ENCODE results near the gene NVL. TPM values are rescaled to one million over a fixed set of nuclear protein-coding genes. Genes with fewer than 3 reads are reported as not detected.

The NVL gene
- total RNA-seq, 1 experiment from 2014 or later = 28.1 TPM

DNA sequence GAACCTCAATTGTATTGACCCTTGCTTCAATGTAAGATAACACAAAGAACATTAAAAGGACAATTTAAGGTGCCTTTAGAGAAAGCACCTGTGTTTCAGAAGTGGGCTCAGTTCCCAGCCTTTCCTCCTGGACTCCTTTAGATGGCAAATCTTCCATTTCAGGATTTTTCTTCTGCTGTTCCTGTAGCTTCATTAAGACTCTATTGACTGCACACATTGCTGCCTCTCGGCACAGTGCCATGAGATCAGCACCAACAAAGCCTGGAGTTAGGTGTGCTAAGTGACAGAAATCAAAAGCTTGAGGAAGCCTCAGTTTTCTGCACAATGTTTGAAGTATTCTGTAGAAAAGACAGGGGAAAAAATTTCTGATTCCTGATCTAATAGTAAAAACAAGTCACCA, 40.6 kb downstream of the NVL start:
- Histone ChIP-seq H3K4me1 (replicated peaks) (no peaks in the 10 kb centered on the region), H3K36me3 (peaks cover 69% of the 10 kb centered on the region), H3K4me3 (no peak overlapping the region), H3K27ac (no peak overlapping the region), H3K9me3 (replicated peaks) (no peaks in the 10 kb centered on the region), H3K27me3 (replicated peaks) (no peaks in the 10 kb centered on the region)
- DNase-seq (ENCODE audit: low read depth in 1 of 2, low spot score in 2 of 2) = no peak

DNA sequence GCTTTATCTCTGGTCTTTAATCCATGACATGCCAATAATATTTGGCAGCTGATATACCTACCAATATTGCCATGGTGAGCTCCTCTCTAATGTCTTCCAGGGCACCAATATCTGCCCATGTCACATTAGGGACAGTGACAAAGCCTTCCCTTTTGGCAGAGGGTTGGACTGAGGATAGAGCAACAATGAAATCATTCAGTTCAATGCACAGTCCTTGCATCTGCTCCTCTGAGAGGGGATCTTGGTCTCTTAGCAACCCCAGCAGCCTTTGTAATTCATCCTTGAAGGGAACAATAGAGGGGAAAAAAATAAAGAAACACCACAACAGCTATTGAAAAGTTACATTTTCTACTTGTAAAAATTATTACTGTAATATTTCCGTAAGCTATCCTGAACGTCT, 42.3 kb downstream of the NVL start:
- Histone ChIP-seq H3K36me3 (peaks cover 68% of the 10 kb centered on the region), H3K27me3 (replicated peaks) (no peaks in the 10 kb centered on the region), H3K4me1 (replicated peaks) (no peaks in the 10 kb centered on the region), H3K4me3 (no peak overlapping the region), H3K9me3 (replicated peaks) (no peaks in the 10 kb centered on the region), H3K27ac (no peak overlapping the region)
- DNase-seq (ENCODE audit: low read depth in 1 of 2, low spot score in 2 of 2) = no peak

DNA sequence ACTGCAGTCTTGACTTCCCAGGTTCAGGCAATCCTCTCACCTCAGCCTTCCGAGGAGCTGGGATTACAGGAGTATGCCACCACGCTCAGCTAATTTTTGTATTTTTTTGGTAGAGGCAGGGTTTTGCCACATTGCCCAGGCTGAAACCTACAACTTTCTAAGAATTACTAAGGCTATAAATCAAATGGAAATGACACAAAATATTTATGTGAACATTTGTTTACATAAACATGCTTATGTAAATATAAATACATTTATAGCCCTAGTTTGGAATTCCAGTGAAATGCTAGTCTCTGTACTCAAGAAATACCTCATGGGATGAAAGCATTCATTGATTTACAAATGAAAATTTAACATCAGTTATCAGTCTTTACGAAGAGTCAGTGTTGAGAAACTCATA, 47.8 kb downstream of the NVL start:
- Histone ChIP-seq H3K4me1 (replicated peaks) (no peaks in the 10 kb centered on the region), H3K4me3 (no peak overlapping the region), H3K9me3 (replicated peaks) (no peaks in the 10 kb centered on the region), H3K27ac (no peak overlapping the region), H3K27me3 (replicated peaks) (no peaks in the 10 kb centered on the region), H3K36me3 (peaks cover 64% of the 10 kb centered on the region)
- no peak for DNase-seq (ENCODE audit: low read depth in 1 of 2, low spot score in 2 of 2)

DNA sequence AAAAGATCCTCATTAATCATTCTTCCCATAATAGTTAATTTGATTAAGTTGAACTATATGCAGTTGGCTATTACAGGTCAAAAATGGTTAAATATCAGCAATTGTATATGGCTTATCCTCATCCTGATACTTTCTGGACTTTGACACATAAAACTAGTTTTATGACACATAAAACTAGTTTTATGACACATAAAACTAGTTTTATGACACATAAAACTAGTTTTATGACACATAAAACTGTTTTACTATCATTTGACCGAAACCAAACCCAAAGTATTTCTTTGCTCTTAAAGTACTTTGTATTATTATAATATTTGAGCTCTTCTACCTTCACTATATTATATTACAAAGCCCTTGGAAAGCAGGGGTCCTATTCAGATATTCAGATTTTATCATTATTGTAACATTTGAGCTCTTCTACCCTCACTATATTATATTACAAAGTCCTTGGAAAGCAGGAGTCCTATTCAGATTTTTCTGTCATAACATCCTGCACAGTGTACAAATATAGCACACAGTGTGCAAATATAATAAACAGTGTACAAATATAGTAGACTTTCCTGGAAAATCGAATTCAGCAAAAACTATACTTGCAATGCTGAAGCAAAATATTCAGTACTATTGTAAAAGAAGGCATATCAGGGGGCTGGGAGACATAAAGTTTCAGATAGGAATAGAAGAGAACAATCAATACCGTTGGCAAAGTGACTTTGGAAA, 53.0 kb downstream of the NVL start:
- H3K27me3 ChIP-seq (replicated peaks) = no peaks in the 10 kb centered on the region
- H3K4me1 ChIP-seq (replicated peaks) = peaks cover 10% of the 10 kb centered on the region
- no peak for DNase-seq (ENCODE audit: low read depth in 1 of 2, low spot score in 2 of 2)
- H3K9me3 ChIP-seq (replicated peaks) = no peaks in the 10 kb centered on the region
- peaks cover 54% of the 10 kb centered on the region for H3K36me3 ChIP-seq
- H3K27ac ChIP-seq = no peak overlapping the region
- no peak overlapping the region for H3K4me3 ChIP-seq

DNA sequence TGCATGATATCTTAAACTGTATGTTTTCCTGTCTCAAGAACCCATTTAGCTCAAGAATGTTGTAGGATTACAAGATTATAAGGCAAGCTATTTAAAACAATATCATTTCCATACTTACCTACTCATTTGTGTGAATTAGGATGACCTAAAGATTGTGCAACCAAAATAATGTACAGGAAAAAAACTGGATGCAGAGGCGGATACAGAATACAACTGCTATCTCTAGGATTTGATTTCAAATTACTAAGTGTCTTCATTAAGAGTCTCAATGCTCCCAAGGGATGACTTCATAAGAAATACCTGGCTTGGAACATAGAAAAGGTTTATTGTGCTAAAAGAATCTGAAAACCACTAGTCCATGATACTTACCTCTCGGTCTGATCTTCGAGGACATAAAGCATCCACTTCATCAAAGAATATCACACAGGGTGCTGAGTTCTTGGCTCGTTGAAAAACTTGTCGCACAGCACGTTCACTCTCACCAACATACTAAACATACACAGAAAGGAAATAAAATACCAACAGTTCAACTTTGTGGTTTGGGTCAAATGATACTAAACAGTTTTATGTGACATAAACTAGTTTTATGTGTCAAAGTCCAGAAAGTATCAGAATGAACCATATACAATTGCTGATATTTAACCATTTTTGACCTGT, 54.9 kb downstream of the NVL start:
- peaks cover 10% of the 10 kb centered on the region for H3K4me1 ChIP-seq (replicated peaks)
- H3K36me3 ChIP-seq = peaks cover 50% of the 10 kb centered on the region
- no peak for DNase-seq (ENCODE audit: low read depth in 1 of 2, low spot score in 2 of 2)
- H3K27ac ChIP-seq = no peak overlapping the region
- H3K27me3 ChIP-seq (replicated peaks) = no peaks in the 10 kb centered on the region
- no peaks in the 10 kb centered on the region for H3K9me3 ChIP-seq (replicated peaks)
- H3K4me3 ChIP-seq = no peak overlapping the region

DNA sequence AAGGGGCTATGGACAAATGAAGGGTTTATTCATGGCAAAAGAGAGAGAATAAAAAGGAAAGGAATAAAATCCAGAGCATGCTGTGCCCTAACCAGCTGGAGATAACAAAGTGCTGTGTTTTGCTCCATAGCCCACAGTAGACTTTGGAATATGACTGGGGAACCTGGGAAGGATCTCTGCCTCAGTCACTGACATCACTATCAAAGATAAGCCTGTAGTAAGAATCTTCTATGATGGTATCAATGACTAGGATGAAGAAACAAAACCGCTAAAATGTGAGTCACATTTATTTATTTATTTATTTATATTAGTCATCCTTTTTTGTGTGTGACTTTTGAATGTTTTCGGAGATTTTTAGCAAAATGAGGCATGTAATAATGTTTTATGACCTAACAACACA, 56.3 kb downstream of the NVL start:
- Histone ChIP-seq H3K27me3 (replicated peaks) (no peaks in the 10 kb centered on the region), H3K27ac (peak overlapping the region; percentile 26; the same call in 1 of the 2 replicates), H3K4me1 (replicated peaks) (peaks cover 10% of the 10 kb centered on the region), H3K36me3 (peaks cover 46% of the 10 kb centered on the region), H3K4me3 (no peak overlapping the region), H3K9me3 (replicated peaks) (no peaks in the 10 kb centered on the region)
- peak in 1 of 2 experiments; percentile 32 for DNase-seq (ENCODE audit: low read depth in 1 of 2, low spot score in 2 of 2)

DNA sequence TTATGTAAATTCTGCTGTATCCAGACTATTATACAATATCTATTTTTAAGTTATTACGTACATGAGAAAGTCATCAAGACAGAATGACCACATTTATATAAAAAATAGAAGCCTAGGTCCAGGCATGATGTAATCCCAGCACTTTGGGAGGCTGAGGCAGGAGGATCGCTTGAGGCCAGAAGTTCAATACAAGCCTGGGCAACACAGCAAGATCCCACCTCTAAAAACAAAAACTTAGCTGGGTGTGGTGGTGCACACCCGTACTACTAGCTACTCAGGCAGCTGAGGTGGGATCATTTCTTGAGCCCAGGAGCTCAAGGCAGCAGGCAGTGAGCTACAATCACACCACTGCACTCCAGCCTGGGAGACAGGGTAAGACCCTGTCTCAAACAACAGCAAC, 58.9 kb downstream of the NVL start:
- Histone ChIP-seq H3K4me1 (replicated peaks) (peaks cover 22% of the 10 kb centered on the region), H3K36me3 (peaks cover 49% of the 10 kb centered on the region), H3K27ac (no peak overlapping the region), H3K4me3 (no peak overlapping the region), H3K27me3 (replicated peaks) (no peaks in the 10 kb centered on the region), H3K9me3 (replicated peaks) (no peaks in the 10 kb centered on the region)
- DNase-seq (ENCODE audit: low read depth in 1 of 2, low spot score in 2 of 2) = no peak

DNA sequence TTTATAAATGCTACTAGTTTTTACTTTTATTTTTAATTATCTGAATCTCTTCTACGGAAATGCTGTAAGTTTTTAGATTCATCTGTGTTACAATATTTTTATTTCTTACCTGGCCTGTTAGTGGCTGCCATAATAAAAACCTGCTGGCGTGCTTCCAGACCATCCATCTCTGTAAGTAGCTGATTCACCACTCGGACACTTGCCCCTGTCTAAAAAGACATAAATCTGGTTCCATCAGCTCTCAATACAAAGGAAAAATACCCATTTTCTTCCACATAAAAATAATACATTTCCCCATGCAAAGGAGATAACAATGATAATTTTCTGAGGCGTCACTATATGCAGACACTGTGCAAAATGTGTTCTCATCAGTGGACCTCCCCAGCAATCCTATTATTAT, 62.0 kb downstream of the NVL start:
- Histone ChIP-seq H3K4me1 (replicated peaks) (peaks cover 36% of the 10 kb centered on the region), H3K36me3 (peaks cover 25% of the 10 kb centered on the region), H3K27ac (no peak overlapping the region), H3K4me3 (no peak overlapping the region), H3K27me3 (replicated peaks) (no peaks in the 10 kb centered on the region), H3K9me3 (replicated peaks) (no peaks in the 10 kb centered on the region)
- no peak for DNase-seq (ENCODE audit: low read depth in 1 of 2, low spot score in 2 of 2)

DNA sequence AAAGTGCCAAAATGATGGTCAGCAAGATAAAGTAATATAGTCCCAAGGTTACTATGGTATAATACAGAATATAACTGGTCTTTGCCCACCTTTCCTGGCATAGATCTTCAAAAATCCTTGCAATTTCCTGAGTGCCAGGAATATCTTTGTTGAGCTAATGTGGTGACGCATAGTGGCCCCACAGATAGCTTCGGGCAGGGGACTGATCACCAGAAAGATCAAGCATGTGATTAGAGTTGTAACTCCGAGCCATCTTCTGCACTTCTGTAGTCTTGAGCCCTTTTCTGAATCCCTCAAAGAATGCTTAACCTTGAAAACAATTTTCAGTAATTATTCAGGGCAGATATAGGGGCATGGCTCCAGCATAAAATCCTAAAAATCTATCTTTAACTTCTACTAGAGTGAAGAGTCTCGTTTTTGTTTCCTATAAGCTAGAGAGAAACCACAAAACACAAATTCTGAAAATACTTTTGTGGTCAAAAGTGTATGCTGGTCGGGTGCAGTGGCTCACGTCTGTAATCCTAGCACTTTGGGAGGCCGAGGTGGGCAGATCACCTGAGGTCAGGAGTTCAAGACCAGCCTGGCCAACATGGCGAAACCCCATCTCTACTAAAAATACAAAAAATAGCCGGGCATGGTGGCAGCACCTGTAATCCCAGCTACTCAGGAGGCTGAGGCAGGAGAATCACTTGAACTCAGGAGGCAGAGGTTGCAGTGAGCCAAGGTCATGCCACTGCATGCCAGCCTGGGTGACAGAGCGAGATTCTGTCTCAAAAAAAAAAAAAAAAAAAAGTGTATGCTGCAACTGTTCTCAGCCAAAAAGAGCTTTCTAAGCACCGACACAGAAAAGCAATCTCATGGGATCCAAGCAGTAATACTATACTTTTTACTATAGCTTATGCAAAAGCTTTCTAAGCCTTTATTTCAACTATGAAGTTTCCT, 62.8 kb downstream of the NVL start:
- no peak for DNase-seq (ENCODE audit: low read depth in 1 of 2, low spot score in 2 of 2)
- H3K4me3 ChIP-seq = no peak overlapping the region
- H3K36me3 ChIP-seq = peaks cover 25% of the 10 kb centered on the region
- H3K27me3 ChIP-seq (replicated peaks) = no peaks in the 10 kb centered on the region
- H3K9me3 ChIP-seq (replicated peaks) = no peaks in the 10 kb centered on the region
- H3K4me1 ChIP-seq (replicated peaks) = peaks cover 44% of the 10 kb centered on the region
- no peak overlapping the region for H3K27ac ChIP-seq

DNA sequence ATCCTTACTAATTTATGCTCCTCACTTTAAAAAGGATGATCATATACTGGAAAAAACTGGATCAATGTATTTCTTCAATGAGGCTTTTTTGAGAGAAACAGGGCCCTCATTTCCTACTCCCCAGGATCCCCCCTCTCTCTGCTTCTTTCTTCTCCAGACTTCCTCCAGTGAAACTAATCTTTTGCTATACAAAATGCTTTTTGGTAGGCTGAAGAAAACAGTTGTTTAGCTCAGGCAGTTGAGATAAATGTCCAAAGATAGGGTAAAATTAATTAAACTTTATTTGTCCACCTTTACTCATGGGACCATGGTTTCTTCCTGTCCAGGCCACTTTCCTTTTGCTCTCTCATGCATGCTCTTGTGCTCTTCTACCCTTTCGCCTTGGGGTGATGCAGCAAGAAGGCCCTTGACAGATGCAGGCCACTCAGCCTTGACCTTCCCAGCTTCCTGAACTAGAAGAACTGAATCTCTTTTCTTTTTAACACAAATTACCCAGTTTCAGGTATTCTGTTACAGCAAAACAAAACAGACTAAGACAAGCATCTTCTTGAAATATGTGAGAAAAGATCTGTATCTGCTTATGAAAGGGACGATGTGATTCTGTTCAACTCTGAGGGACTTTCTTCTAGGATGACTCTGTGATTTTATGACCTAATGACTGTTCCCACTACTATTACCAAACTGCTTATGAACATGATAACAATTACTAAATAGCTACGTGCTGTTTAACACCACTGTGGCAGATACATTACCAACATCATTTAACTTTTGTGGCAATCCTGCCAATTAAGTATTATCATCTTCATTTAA, 63.7 kb downstream of the NVL start:
- H3K9me3 ChIP-seq (replicated peaks) = no peaks in the 10 kb centered on the region
- H3K27me3 ChIP-seq (replicated peaks) = no peaks in the 10 kb centered on the region
- H3K4me1 ChIP-seq (replicated peaks) = peaks cover 49% of the 10 kb centered on the region
- DNase-seq (ENCODE audit: low read depth in 1 of 2, low spot score in 2 of 2) = no peak
- no peak overlapping the region for H3K27ac ChIP-seq
- peaks cover 26% of the 10 kb centered on the region for H3K36me3 ChIP-seq
- H3K4me3 ChIP-seq = no peak overlapping the region

DNA sequence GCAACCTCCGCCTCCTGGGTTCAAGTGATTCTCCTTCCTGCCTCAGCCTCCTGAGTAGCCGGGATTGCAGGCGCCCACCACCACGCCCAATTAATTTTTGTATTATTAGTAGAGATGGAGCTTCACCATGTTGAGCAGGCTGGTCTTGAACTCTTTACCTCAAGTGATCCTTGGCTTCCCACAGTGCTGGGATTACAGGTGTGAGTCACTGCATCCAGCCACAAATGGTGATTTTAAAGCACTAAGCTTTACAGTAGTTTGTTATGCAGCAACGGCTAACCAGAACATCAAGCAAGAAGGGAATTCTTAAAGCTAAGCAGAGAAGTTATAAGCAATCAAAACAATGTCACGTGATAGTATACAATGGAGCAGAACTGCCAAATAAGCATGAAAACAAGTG, 65.7 kb downstream of the NVL start:
- no peak for DNase-seq (ENCODE audit: low read depth in 1 of 2, low spot score in 2 of 2)
- Histone ChIP-seq H3K27me3 (replicated peaks) (no peaks in the 10 kb centered on the region), H3K27ac (no peak overlapping the region), H3K36me3 (peaks cover 18% of the 10 kb centered on the region), H3K9me3 (replicated peaks) (no peaks in the 10 kb centered on the region), H3K4me3 (no peak overlapping the region), H3K4me1 (replicated peaks) (peaks cover 60% of the 10 kb centered on the region)

DNA sequence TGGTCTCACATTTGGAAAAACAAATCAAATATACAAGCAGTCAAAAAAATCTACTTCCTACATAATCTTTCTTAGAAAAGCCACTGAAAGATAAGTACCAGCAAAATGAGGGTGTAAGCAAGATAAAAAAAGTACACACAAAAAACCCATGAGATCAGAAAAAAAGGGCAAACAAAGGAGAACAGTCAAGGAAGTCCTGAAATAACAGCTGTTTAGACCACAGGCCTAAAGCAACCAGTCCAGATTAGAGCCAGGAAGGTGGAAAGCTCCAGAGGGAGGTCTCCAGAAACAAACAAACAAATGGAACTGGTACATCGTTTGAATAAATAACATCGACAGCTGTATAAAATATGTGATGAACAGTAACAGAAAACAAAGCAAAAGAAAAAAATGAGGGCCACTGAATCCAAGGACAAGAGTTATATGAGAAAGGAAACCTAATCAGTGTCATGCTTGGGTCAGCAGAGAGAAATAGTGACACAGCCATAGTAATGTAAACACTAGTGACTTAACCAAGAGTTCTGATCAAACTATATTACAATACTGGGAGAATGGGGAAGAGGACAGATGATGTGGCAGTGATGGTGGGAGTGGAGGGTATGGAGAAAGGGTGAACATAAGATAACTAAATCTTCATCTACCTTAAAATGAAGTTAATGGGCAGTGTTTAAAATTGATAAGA, 67.5 kb downstream of the NVL start:
- Histone ChIP-seq H3K27ac (peak overlapping the region; percentile 5; the same call in 1 of the 2 replicates), H3K9me3 (replicated peaks) (no peaks in the 10 kb centered on the region), H3K4me1 (replicated peaks) (peaks cover 62% of the 10 kb centered on the region), H3K27me3 (replicated peaks) (no peaks in the 10 kb centered on the region), H3K36me3 (peaks cover 11% of the 10 kb centered on the region), H3K4me3 (no peak overlapping the region)
- peak in 1 of 2 experiments; percentile 59 for DNase-seq (ENCODE audit: low read depth in 1 of 2, low spot score in 2 of 2)

DNA sequence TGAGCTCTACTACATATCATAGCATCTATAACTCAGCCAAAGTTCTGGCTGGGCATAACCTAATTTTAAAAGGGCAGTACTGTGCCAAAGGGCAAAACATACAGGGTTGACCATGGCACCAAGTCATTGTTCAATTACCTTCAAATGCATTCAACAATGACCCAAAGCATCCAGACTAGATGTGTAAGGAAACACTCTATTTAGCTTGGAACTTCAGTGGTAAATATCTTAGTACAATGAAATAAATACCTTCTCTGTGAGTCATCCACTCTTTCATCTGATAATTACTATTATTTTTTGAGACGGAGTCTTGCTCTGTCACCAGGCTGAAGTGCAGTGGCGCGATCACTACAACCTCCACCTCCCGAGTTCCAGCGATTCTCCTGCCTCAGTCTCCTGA, 70.0 kb downstream of the NVL start:
- DNase-seq (ENCODE audit: low read depth in 1 of 2, low spot score in 2 of 2) = peak in 1 of 2 experiments; percentile 52
- Histone ChIP-seq H3K27ac (no peak overlapping the region), H3K36me3 (peaks cover 11% of the 10 kb centered on the region), H3K27me3 (replicated peaks) (no peaks in the 10 kb centered on the region), H3K4me1 (replicated peaks) (peaks cover 39% of the 10 kb centered on the region), H3K4me3 (no peak overlapping the region), H3K9me3 (replicated peaks) (no peaks in the 10 kb centered on the region)
